IMR-90 (cell line): Measurements from ENCODE around the gene KIAA0513. TPM values are rescaled to one million over a fixed set of nuclear protein-coding genes. Genes with fewer than 3 reads are reported as not detected.

Source experiments
- ATAC-seq: fragments of 200-7000 bp; cut with Tn5 transposase; 2 replicates; pipeline ENCODE4 v1.9.1; 2020; ENCODE audit warnings: low read depth, mild to moderate bottlenecking, moderate library complexity
- BruUV-seq: library from RNA; stranded (reverse); fragments of 400-500 nt; replicated peaks from 2 replicates; lab custom pipeline; 2021; lab: Mats Ljungman, UMichigan
- CTCF ChIA-PET: fragments of 300-600 bp; formaldehyde crosslinking; extraction: SDS; loops from one replicate; lab custom pipeline; 2021; ENCODE audit warnings: antibody characterized with exemption; lab: Yijun Ruan, JAX
- POLR2A ChIA-PET: fragments of 300-600 bp; sonication (Branson Sonifier 250); formaldehyde crosslinking; loops from one replicate; lab custom pipeline; 2022; ENCODE audit warnings: antibody characterized with exemption; ENCODE audit not compliant: unreplicated experiment; lab: Charles Lee
- DNase-seq: peaks from one replicate; pipeline ENCODE4 v3.0.0; 2013
- H2AFZ ChIP-seq: replicated peaks from 2 replicates; pipeline ENCODE3; 2013; ENCODE audit warnings: low read length, mild to moderate bottlenecking; ENCODE audit not compliant: poor library complexity
- H2AK5ac ChIP-seq: 2 replicates; pipeline ENCODE4 v1.6.1; 2013; ENCODE audit warnings: low read depth, low read length, inconsistent platforms
- H2AK9ac ChIP-seq: replicated peaks from 2 replicates; pipeline ENCODE3; 2013; ENCODE audit warnings: mild to moderate bottlenecking, low read depth, low read length, moderate library complexity; ENCODE audit not compliant: poor library complexity
- H2BK120ac ChIP-seq: 2 replicates; pipeline ENCODE4 v1.6.1; 2013; ENCODE audit warnings: low read depth, low read length, inconsistent platforms
- H2BK15ac ChIP-seq: 3 replicates; pipeline ENCODE4 v1.6.1; 2013; ENCODE audit warnings: low read depth, low read length, inconsistent platforms
- H2BK20ac ChIP-seq: 2 replicates; pipeline ENCODE4 v1.6.1; 2013; ENCODE audit warnings: low read depth, mild to moderate bottlenecking, inconsistent platforms, low read length, moderate library complexity
- H2BK5ac ChIP-seq: 2 replicates; pipeline ENCODE4 v1.6.1; 2013; ENCODE audit warnings: mild to moderate bottlenecking, low read depth, low read length, inconsistent platforms; ENCODE audit not compliant: poor library complexity, severe bottlenecking
- H3K14ac ChIP-seq: replicated peaks from 2 replicates; pipeline ENCODE4 v1.6.1; 2013; ENCODE audit warnings: low read depth, low read length, inconsistent platforms
- H3K18ac ChIP-seq: 2 replicates; pipeline ENCODE4 v1.6.1; 2013; ENCODE audit warnings: low read depth, low read length, control low read depth
- H3K23ac ChIP-seq: 2 replicates; pipeline ENCODE4 v1.6.1; 2013; ENCODE audit warnings: low read depth, low read length, inconsistent platforms
- H3K27ac ChIP-seq: 2 replicates; pipeline ENCODE4 v1.5.1; 2013; ENCODE audit warnings: mild to moderate bottlenecking, control low read depth, low read length; ENCODE audit not compliant: insufficient read depth
- H3K27me3 ChIP-seq: 2 replicates; pipeline ENCODE4 v1.6.1; 2013; ENCODE audit warnings: low read length; ENCODE audit not compliant: control insufficient read depth, insufficient read depth
- H3K36me3 ChIP-seq: 2 replicates; pipeline ENCODE4 v1.6.1; 2013; ENCODE audit warnings: low read length, mixed read lengths; ENCODE audit not compliant: control insufficient read depth, insufficient read depth
- H3K4ac ChIP-seq: 2 replicates; pipeline ENCODE4 v1.6.1; 2013; ENCODE audit warnings: low read depth, low read length, inconsistent platforms
- H3K4me1 ChIP-seq: 2 replicates; pipeline ENCODE4 v1.6.1; 2013; ENCODE audit warnings: low read length, mixed read lengths; ENCODE audit not compliant: control insufficient read depth, insufficient read depth
- H3K4me2 ChIP-seq: 2 replicates; pipeline ENCODE4 v1.6.1; 2013; ENCODE audit warnings: low read depth, mild to moderate bottlenecking, control low read depth, low read length, moderate library complexity
- H3K4me3 ChIP-seq: 2 replicates; pipeline ENCODE4 v1.5.1; 2013; ENCODE audit warnings: low read depth, mild to moderate bottlenecking, control low read depth, low read length, moderate library complexity; ENCODE audit not compliant: insufficient read depth
- H3K56ac ChIP-seq: 2 replicates; pipeline ENCODE4 v1.6.1; 2013; ENCODE audit warnings: low read length, inconsistent platforms; ENCODE audit not compliant: insufficient read depth; ENCODE audit errors: extremely low read depth
- H3K79me1 ChIP-seq, 2 experiments: 2 replicates each; pipeline ENCODE4 v1.6.1; 2013; ENCODE audit warnings: low read length in 2 of 2, inconsistent platforms in 1 of 2, low read depth in 1 of 2
- H3K9ac ChIP-seq: 2 replicates; pipeline ENCODE4 v1.6.1; 2013; ENCODE audit warnings: low read depth, low read length, control low read depth
- H3K9me1 ChIP-seq: 2 replicates; pipeline ENCODE4 v1.6.1; 2013; ENCODE audit warnings: low read length, inconsistent platforms; ENCODE audit not compliant: insufficient read depth
- H3K9me3 ChIP-seq: 2 replicates; pipeline ENCODE4 v1.6.1; 2013; ENCODE audit warnings: low read length; ENCODE audit not compliant: control insufficient read depth, insufficient read depth
- H4K20me1 ChIP-seq: 2 replicates; pipeline ENCODE4 v1.6.1; 2013; ENCODE audit warnings: low read length, inconsistent platforms; ENCODE audit not compliant: insufficient read depth
- H4K5ac ChIP-seq: 2 replicates; pipeline ENCODE4 v1.6.1; 2013; ENCODE audit warnings: mild to moderate bottlenecking, low read depth, low read length, control low read depth
- H4K8ac ChIP-seq, 2 experiments: 2 replicates each; pipeline ENCODE4 v1.6.1; 2013; ENCODE audit warnings: low read depth in 2 of 2, low read length in 2 of 2, control low read depth in 1 of 2, inconsistent platforms in 1 of 2
- H4K91ac ChIP-seq: 2 replicates; pipeline ENCODE4 v1.6.1; 2013; ENCODE audit warnings: low read depth, low read length, inconsistent platforms; ENCODE audit not compliant: insufficient read depth
- CEBPB ChIP-seq: IDR thresholded peaks from 2 replicates; pipeline ENCODE4 v1.6.1; 2012; ENCODE audit warnings: low read depth, low read length, improper control_type of control experiment
- FOS ChIP-seq: fragments of 150-350 bp; IDR thresholded peaks from 2 replicates; pipeline ENCODE4 v1.6.1; 2016; ENCODE audit warnings: low read depth, low read length
- MAFK ChIP-seq: IDR thresholded peaks from 2 replicates; pipeline ENCODE4 v1.6.1; 2012; ENCODE audit warnings: low read depth, low read length, improper control_type of control experiment
- MAZ ChIP-seq: IDR thresholded peaks from 2 replicates; pipeline ENCODE4 v1.6.1; 2012; ENCODE audit warnings: low read depth, mild to moderate bottlenecking, low read length, improper control_type of control experiment, moderate library complexity, borderline replicate concordance
- MXI1 ChIP-seq: IDR thresholded peaks from 2 replicates; pipeline ENCODE4 v1.6.1; 2012; ENCODE audit warnings: low read depth, mild to moderate bottlenecking, low read length, moderate library complexity, borderline replicate concordance
- NFE2L2 ChIP-seq: fragments of 150-350 bp; IDR thresholded peaks from 2 replicates; pipeline ENCODE4 v1.6.1; 2016; ENCODE audit warnings: low read depth, mild to moderate bottlenecking, low read length
- SMC3 ChIP-seq: fragments of 150-350 bp; IDR thresholded peaks from 2 replicates; pipeline ENCODE4 v1.6.1; 2016; ENCODE audit warnings: low read depth, mild to moderate bottlenecking, antibody characterized with exemption, low read length, moderate library complexity
- WGBS, 2 experiments: methylation state at CpG; one replicate each; pipeline versions ENCODE4 v1.1.5 to v1.1.7; 2013; ENCODE audit warnings: missing lambda C conversion rate in 2 of 2; ENCODE audit not compliant: insufficient read length in 1 of 2; ENCODE audit errors: extremely low coverage in 2 of 2; 5-methylcytosine and 5-hydroxymethylcytosine counted together
- dilution Hi-C: fragments of 300-500 bp; cut with HindIII; formaldehyde crosslinking; loops from one replicate; pipeline ENCODE4 v1.14.3; 2018; ENCODE audit warnings: low sequenced_read_pairs; ENCODE audit not compliant: unreplicated experiment
- in situ Hi-C: fragments of 300-500 bp; cut with MboI; formaldehyde crosslinking; loops from 3 replicates; pipeline ENCODE4 v1.14.3; 2019; ENCODE audit warnings: low sequenced_read_pairs, inconsistent platforms, mixed read lengths
- intact Hi-C: fragments of 100-400 bp; cut with micrococcal nuclease; formaldehyde crosslinking; loops from 2 replicates; pipeline ENCODE4 v1.10.0; 2022
- polyA plus RNA-seq, 3 experiments: library from polyadenylated mRNA; depleted of rRNA; stranded (reverse); fragments of >200 nt; gene quantifications; 2 replicates each; pipeline ENCODE4 v1.2.3, GENCODE V29; 2012; ENCODE audit warnings: low replicate concordance in 1 of 3
- total RNA-seq: library from RNA; depleted of rRNA; stranded (reverse); fragments of >200 nt; gene quantifications from 2 replicates; pipeline ENCODE4 v1.2.3, GENCODE V29; 2012
- TF ChIP-seq, protein P1 (sequence below): fragments of 150-350 bp; IDR thresholded peaks from 2 replicates; pipeline ENCODE4 v1.6.1; 2017; ENCODE audit warnings: mild to moderate bottlenecking, antibody characterized with exemption, low read length, low read depth
- TF ChIP-seq, protein P2 (sequence below): conservative IDR thresholded peaks from 2 replicates; pipeline ENCODE4 v1.5.1; 2012; ENCODE audit warnings: mild to moderate bottlenecking, low read depth, low read length, improper control_type of control experiment

The KIAA0513 gene
- total and polyA plus RNA-seq, 2 of the 4 experiments (the other 2 are of a cell fraction): 9.5 TPM

DNA sequence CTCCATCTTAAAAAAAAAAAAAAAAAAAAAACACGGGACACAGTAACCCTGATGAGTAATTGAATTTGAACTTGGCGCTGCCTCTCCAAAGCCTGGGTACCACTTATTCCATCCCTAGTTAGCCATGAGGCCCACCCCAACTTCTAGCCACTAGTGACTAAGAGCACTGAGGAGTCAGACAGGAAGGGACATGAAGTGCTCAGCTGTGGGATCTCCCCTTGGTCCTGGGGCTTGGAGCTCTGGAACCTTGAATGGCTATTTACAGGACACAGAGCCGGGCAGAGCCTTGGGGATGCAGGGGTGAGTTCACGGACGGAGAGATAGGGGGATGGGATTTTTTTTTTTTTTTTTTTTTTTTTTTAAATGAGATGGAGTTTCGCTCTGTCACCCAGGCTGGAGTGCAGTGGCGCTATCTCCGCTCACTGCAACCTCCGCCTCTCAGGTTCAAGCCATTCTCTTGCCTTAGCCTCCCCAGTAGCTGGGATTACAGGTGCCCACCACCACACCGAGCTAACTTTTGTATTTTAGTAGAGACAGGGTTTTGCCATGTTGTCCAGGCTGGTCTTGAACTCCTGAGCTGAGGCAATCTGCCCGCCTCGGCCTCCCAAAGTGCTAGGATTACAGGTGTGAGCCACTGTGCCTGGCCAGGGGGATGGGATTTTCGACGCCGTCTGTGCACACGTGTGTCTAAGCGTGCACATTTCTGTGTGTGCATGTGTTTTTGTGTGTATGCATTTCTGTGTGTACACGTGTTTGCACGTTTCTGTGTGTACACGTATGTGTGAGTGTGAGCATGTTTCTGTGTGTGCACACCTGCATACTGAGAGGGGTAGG is 105.1 kb downstream of the KIAA0513 start (continued):
- no peak for TF ChIP-seq MAFK

DNA sequence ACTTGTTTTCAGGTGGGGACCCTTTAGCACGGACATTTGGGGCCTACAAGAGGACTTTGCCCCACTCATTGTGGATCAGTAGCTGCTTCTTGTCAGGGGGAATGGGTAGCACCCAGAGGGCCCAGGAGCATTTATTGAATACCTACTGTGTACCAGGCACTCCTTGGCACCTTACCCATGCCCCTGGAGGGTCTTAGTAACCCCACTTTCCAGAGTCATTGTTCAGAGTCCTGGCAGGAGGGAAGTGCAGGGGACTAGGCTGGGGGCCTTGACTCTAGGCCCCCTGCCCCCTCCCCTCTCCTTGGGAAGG is 105.7 kb downstream of the KIAA0513 start:
- H3K4ac ChIP-seq: no peak overlapping the region
- no peak overlapping the region for H3K4me3 ChIP-seq
- intact Hi-C loops: no loop called here

More for the DNA sequence above, 105.7 kb downstream of the KIAA0513 start:
- H2BK20ac ChIP-seq: no peak overlapping the region
- in situ Hi-C loops (no loop called here), dilution Hi-C loops (no loop called here)
- H2AK5ac ChIP-seq: no peak overlapping the region
- H4K20me1 ChIP-seq: no peaks in the 10 kb centered on the region
- H3K4me1 ChIP-seq: peaks cover 27% of the 10 kb centered on the region
- H2AK9ac ChIP-seq: no peak overlapping the region
- no peaks in the 10 kb centered on the region for H3K36me3 ChIP-seq
- no peak overlapping the region for H4K5ac ChIP-seq
- no peak overlapping the region for H3K18ac ChIP-seq
- no peak overlapping the region for H2BK15ac ChIP-seq
- no peak overlapping the region for H3K27ac ChIP-seq
- no peaks in the 10 kb centered on the region for H3K27me3 ChIP-seq
- TF ChIP-seq MAZ (no peak), NFE2L2 (no peak), MAFK (no peak), FOS (no peak), CEBPB (no peak), MXI1 (no peak), SMC3 (no peak)
- TF ChIP-seq, protein P1, sequence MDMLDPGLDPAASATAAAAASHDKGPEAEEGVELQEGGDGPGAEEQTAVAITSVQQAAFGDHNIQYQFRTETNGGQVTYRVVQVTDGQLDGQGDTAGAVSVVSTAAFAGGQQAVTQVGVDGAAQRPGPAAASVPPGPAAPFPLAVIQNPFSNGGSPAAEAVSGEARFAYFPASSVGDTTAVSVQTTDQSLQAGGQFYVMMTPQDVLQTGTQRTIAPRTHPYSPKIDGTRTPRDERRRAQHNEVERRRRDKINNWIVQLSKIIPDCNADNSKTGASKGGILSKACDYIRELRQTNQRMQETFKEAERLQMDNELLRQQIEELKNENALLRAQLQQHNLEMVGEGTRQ: no peak
- TF ChIP-seq, protein P2, sequence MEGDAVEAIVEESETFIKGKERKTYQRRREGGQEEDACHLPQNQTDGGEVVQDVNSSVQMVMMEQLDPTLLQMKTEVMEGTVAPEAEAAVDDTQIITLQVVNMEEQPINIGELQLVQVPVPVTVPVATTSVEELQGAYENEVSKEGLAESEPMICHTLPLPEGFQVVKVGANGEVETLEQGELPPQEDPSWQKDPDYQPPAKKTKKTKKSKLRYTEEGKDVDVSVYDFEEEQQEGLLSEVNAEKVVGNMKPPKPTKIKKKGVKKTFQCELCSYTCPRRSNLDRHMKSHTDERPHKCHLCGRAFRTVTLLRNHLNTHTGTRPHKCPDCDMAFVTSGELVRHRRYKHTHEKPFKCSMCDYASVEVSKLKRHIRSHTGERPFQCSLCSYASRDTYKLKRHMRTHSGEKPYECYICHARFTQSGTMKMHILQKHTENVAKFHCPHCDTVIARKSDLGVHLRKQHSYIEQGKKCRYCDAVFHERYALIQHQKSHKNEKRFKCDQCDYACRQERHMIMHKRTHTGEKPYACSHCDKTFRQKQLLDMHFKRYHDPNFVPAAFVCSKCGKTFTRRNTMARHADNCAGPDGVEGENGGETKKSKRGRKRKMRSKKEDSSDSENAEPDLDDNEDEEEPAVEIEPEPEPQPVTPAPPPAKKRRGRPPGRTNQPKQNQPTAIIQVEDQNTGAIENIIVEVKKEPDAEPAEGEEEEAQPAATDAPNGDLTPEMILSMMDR: no peak
- no peak for ATAC-seq
- no peak overlapping the region for H2BK120ac ChIP-seq
- H3K9me3 ChIP-seq: no peaks in the 10 kb centered on the region
- H4K91ac ChIP-seq: no peak overlapping the region
- no peak for DNase-seq
- POLR2A ChIA-PET: no interaction called here
- H3K9ac ChIP-seq: no peak overlapping the region
- no peak overlapping the region for H3K4me2 ChIP-seq
- CTCF ChIA-PET: interaction anchor here (0.6 kb wide), 1 partner anchor 1124 kb away, joined by 4 read pairs; no protein-coding TSS in a partner anchor
- H3K79me1 ChIP-seq: no peaks in the 10 kb centered on the region
- BruUV-seq: no TSS peak
- no peak overlapping the region for H3K23ac ChIP-seq
- H3K14ac ChIP-seq: no peak overlapping the region
- no peak overlapping the region for H2AFZ ChIP-seq
- H3K9me1 ChIP-seq: peaks cover 21% of the 10 kb centered on the region
- no CpG with 5 or more reads among the region's 1 CpG for WGBS, 2 experiments
- H2BK5ac ChIP-seq: no peak overlapping the region
- H4K8ac ChIP-seq: no peak overlapping the region
- H3K56ac ChIP-seq: no peak overlapping the region
